Left ventricle myocardium inferior (tissue), 1 donor: ENCODE measurements around the gene SCGB1C2. TPM values are rescaled to one million over a fixed set of nuclear protein-coding genes. Genes with fewer than 3 reads are reported as not detected.
"Not testable (repeated sequence)": the region's sequence is repeated elsewhere in the genome, so short reads cannot be mapped to it uniquely, and the experiment has no call there.

ENCODE experiments used
- DNase-seq: peaks from one replicate; pipeline ENCODE4 v3.0.0-alpha.2; 2020
- H3K27ac ChIP-seq: fragments of 200-600 bp; replicated peaks from 2 replicates; pipeline ENCODE4 v1.8.0; 2021
- H3K27me3 ChIP-seq: fragments of 200-600 bp; 2 replicates; pipeline ENCODE4 v1.8.0; 2021; ENCODE audit warnings: low read depth
- H3K36me3 ChIP-seq: fragments of 200-600 bp; 2 replicates; pipeline ENCODE4 v1.8.0; 2021
- H3K4me1 ChIP-seq: fragments of 200-600 bp; 2 replicates; pipeline ENCODE4 v1.8.0; 2021
- H3K4me3 ChIP-seq: fragments of 200-600 bp; 2 replicates; pipeline ENCODE4 v1.8.0; 2021; ENCODE audit warnings: mild to moderate bottlenecking, moderate library complexity
- H3K9me3 ChIP-seq: fragments of 200-600 bp; replicated peaks from 2 replicates; pipeline ENCODE4 v1.8.0; 2021
- CTCF ChIP-seq: fragments of 200-600 bp; IDR thresholded peaks from 2 replicates; pipeline ENCODE4 v1.8.0; 2021; ENCODE audit warnings: antibody characterized with exemption, mild to moderate bottlenecking, borderline replicate concordance
- intact Hi-C: fragments of 100-400 bp; cut with micrococcal nuclease; formaldehyde crosslinking; loops from one replicate; pipeline ENCODE4 v1.11.0; 2022
- total RNA-seq: library from RNA; stranded (reverse); fragmentation: NEBNext Ultra II Directional; extraction: Animal tissue kit (Norgen Biotek cat#: 25700); gene quantifications from one replicate; pipeline ENCODE4 v1.2.1, GENCODE V29; 2021
- donor health status: DM: no; HTN: yes; CAD: no; lungs with severe emphysema.

Gene SCGB1C2
- total RNA-seq, 1 donor from 2014 or later, result not detected

GRCh38 chr17:163514-164098 is 26.2 kb downstream of the SCGB1C2 start:
- H3K36me3 ChIP-seq, result no peaks in the 10 kb centered on the region
- H3K27ac ChIP-seq, result no peak overlapping the region
- H3K4me1 ChIP-seq, result peaks cover 3% of the 10 kb centered on the region
- no peak for DNase-seq
- intact Hi-C loops, result no loop called here
- no peak for TF ChIP-seq CTCF
- H3K9me3 ChIP-seq, result no peaks in the 10 kb centered on the region
- no peaks in the 10 kb centered on the region for H3K27me3 ChIP-seq
- H3K4me3 ChIP-seq, result no peak overlapping the region

GRCh38 chr17:164303-165235 is 27.2 kb downstream of the SCGB1C2 start:
- peak; percentile 72 for TF ChIP-seq CTCF
- no peak overlapping the region for H3K4me3 ChIP-seq
- no peaks in the 10 kb centered on the region for H3K36me3 ChIP-seq
- DNase-seq, result peak; percentile 37
- peaks cover 3% of the 10 kb centered on the region for H3K4me1 ChIP-seq
- H3K27ac ChIP-seq, result no peak overlapping the region
- intact Hi-C loops, result no loop called here
- no peaks in the 10 kb centered on the region for H3K9me3 ChIP-seq
- no peaks in the 10 kb centered on the region for H3K27me3 ChIP-seq

- intact Hi-C loops, result no loop called here
Observed at GRCh38 chr17:165939-166338, 28.6 kb downstream of the SCGB1C2 start.

GRCh38 chr17:168614-169013 is 31.2 kb downstream of the SCGB1C2 start:
- H3K27ac ChIP-seq, H3K36me3 ChIP-seq, DNase-seq, H3K27me3 ChIP-seq, H3K4me3 ChIP-seq, H3K4me1 ChIP-seq, intact Hi-C loops, H3K9me3 ChIP-seq: not testable (repeated sequence)

More at GRCh38 chr17:165939-166338, 28.6 kb downstream of the SCGB1C2 start:
- Histone ChIP-seq H3K9me3 (no peaks in the 10 kb centered on the region), H3K27ac (no peak overlapping the region), H3K27me3 (no peaks in the 10 kb centered on the region), H3K4me1 (peaks cover 3% of the 10 kb centered on the region), H3K36me3 (no peaks in the 10 kb centered on the region), H3K4me3 (no peak overlapping the region)
- DNase-seq, result no peak
- no peak for TF ChIP-seq CTCF

GRCh38 chr17:170130-170670 is 32.8 kb downstream of the SCGB1C2 start:
- H3K4me1 ChIP-seq, result no peaks in the 10 kb centered on the region
- no peak overlapping the region for H3K4me3 ChIP-seq
- peaks cover 12% of the 10 kb centered on the region for H3K27me3 ChIP-seq
- H3K27ac ChIP-seq, result no peak overlapping the region
- no peaks in the 10 kb centered on the region for H3K36me3 ChIP-seq
- no peak for DNase-seq
- TF ChIP-seq CTCF, result no peak
- intact Hi-C loops, result no loop called here
- H3K9me3 ChIP-seq, result no peaks in the 10 kb centered on the region
